RWPE1 (cell line): ENCODE data around the gene LIFR.
A peak's percentile ranks its signal among the peaks of the same experiment; 100 is the strongest.

Experiments
- CTCF ChIA-PET: fragments of 350-600 bp; sonication (Branson Sonifier 250); formaldehyde crosslinking; extraction: SDS; loops from one replicate; lab custom pipeline; 2021; lab: Yijun Ruan, JAX
- POLR2A ChIA-PET: fragments of 400-600 bp; formaldehyde crosslinking; extraction: SDS; loops from one replicate; lab custom pipeline; 2020; ENCODE audit warnings: antibody characterized with exemption; ENCODE audit not compliant: low non-redundant PET; lab: Yijun Ruan, JAX
- DNase-seq: peaks from one replicate; pipeline ENCODE4 v3.0.0; 2012; ENCODE audit warnings: low spot score
- H3K27ac ChIP-seq: fragments of 450-650 bp; 2 replicates; pipeline ENCODE4 v1.5.1; 2017
- TF ChIP-seq, protein P1 (sequence below): fragments of 450-650 bp; conservative IDR thresholded peaks from 2 replicates; pipeline ENCODE4 v1.5.1; 2017; ENCODE audit warnings: low read depth, mild to moderate bottlenecking

LIFR gene

GRCh38 chr5:38554403-38554802, 2.0 kb downstream of the LIFR start:
- POLR2A ChIA-PET: no interaction called here
- TF ChIP-seq, protein P1, sequence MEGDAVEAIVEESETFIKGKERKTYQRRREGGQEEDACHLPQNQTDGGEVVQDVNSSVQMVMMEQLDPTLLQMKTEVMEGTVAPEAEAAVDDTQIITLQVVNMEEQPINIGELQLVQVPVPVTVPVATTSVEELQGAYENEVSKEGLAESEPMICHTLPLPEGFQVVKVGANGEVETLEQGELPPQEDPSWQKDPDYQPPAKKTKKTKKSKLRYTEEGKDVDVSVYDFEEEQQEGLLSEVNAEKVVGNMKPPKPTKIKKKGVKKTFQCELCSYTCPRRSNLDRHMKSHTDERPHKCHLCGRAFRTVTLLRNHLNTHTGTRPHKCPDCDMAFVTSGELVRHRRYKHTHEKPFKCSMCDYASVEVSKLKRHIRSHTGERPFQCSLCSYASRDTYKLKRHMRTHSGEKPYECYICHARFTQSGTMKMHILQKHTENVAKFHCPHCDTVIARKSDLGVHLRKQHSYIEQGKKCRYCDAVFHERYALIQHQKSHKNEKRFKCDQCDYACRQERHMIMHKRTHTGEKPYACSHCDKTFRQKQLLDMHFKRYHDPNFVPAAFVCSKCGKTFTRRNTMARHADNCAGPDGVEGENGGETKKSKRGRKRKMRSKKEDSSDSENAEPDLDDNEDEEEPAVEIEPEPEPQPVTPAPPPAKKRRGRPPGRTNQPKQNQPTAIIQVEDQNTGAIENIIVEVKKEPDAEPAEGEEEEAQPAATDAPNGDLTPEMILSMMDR: no peak
- no peak for DNase-seq
- CTCF ChIA-PET: interaction anchor here (0.9 kb wide), 1 partner anchor 110 kb away, joined by 3 read pairs; no protein-coding TSS in a partner anchor
- H3K27ac ChIP-seq: no peak overlapping the region

- ChIA-PET CTCF (interaction anchor here (1.5 kb wide), 1 partner anchor 170 kb away, joined by 3 read pairs; no protein-coding TSS in a partner anchor), POLR2A (no interaction called here)
- TF ChIP-seq, protein P1: no peak
- H3K27ac ChIP-seq: no peak overlapping the region
- no peak for DNase-seq
These were observed 3.4 kb downstream of the LIFR start for GRCh38 chr5:38553001-38553521.

DNA sequence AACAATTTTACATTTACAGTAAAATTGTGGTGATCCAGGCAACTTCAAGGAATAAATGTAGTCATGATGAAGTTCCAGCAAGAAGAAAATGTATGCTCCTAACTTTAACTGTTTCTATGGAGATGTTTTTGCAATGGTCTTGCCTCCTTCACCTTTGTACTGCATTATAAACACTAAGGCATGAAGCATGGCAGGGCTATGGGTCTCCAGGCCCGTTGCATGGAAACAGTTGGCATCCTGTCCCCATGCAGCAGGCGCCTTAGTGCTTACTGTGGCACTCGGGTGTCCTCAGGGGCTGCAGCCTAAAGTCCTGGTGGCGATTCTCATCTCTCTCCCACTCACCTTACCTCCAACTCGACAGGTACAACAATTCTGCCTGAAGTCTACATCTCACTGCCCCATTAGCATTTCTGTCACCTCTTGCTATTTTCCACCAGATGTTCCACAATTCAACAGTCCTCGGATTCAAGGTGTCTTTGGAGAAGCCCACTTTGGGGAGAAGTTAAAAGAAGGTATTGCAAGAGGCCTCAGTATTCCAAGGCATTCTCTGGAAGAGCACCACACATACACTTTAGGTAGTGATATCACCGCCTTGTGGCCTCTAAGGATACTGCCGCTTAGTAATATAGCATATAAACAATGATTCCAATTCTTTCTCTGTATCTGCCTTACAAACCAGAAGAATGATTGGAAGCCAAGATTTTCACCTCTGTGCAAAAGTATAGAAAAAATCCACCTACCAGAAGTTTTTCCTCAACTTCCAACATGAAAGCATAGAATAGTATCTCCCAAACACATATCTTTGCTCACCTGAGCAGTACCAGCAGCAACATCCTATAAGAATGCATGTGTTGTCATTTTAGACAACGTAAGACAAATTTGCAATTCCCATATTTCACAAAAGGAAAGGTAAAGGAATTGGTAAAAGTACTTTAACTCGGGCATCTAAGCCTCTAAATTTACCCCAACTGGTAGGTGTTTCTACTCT, 5.1 kb downstream of the LIFR start:
- peak; percentile 46 for DNase-seq
- CTCF ChIA-PET: interaction anchor here (0.6 to 1.5 kb wide), 6 partner anchors 13 to 307 kb away, joined by 3 to 6 read pairs (median 3); no protein-coding TSS in a partner anchor
- POLR2A ChIA-PET: no interaction called here
- no peak overlapping the region for H3K27ac ChIP-seq
- TF ChIP-seq, protein P1: peak; percentile 76

GRCh38 chr5:38548064-38548759, 8.2 kb downstream of the LIFR start:
- no peak overlapping the region for H3K27ac ChIP-seq
- POLR2A ChIA-PET: no interaction called here
- TF ChIP-seq, protein P1: no peak
- CTCF ChIA-PET: interaction anchor here (2.2 kb wide), 1 partner anchor 107 kb away, joined by 8 read pairs; no protein-coding TSS in a partner anchor
- no peak for DNase-seq

DNA sequence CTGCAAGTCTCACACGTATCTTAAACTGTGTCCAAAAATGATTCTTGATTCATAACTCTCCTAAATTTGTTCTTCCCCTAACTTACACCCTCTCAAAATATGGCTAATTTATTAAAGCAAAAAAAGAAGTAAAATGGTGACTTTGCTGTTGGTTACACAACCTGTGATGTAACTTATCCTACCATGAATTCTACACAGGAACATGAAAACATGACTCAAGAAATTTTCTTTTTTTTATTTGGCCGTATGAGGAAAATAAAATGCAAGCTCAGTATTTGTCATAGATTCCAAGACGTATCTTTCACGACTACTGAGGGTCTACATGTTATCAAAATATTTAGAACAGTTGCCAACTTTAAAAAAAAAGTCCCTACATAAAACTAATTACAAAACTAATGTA, 9.2 kb downstream of the LIFR start:
- H3K27ac ChIP-seq: no peak overlapping the region
- no peak for DNase-seq
- TF ChIP-seq, protein P1: no peak
- ChIA-PET CTCF (interaction anchor here (0.7 to 2.2 kb wide), 2 partner anchors 106 to 184 kb away, joined by 3 to 8 read pairs; no protein-coding TSS in a partner anchor), POLR2A (no interaction called here)

DNA sequence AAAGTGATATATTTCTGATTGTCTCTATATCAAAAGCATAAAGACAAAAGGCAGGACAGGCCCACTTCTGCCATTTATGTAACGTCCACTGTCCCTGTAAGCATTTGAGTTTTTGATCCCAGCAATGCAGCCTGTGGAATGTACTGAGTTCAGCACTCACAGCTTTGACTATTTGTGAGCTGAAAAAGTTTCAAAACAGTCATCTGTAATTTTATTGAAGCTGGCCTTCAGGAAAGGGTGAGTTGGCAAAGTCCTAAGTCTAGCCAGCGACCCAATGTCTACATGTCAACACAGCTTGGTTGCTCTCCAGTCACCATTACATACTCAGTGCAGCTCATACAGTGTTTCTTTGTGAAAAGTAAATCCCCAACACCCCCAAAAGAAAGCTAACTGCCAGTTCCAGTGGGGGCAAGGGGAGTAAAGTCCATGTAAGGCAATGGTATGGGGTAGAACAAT, 9.7 kb downstream of the LIFR start:
- ChIA-PET POLR2A (no interaction called here), CTCF (interaction anchor here (0.7 to 2.2 kb wide), 2 partner anchors 105 to 183 kb away, joined by 3 to 8 read pairs; no protein-coding TSS in a partner anchor)
- no peak for DNase-seq
- TF ChIP-seq, protein P1: no peak
- H3K27ac ChIP-seq: no peak overlapping the region
